Effector memory CD8-positive, alpha-beta T cell (primary cell): ENCODE measurements around the gene YIF1A.
"Not testable (repeated sequence)": the region's sequence is repeated elsewhere in the genome, so short reads cannot be mapped to it uniquely, and the experiment has no call there.

Source experiments
- ATAC-seq: fragments of 150-1000 bp; cut with Tn5 transposase; replicated peaks from 2 replicates; pipeline ENCODE4 v1.10.0; 2021; ENCODE audit warnings: mild to moderate bottlenecking, moderate library complexity
- DNase-seq, 3 experiments: peaks; one replicate each; pipeline ENCODE4 v3.0.0; 2021
- H3K27ac Mint-ChIP-seq, 2 donors: one replicate each; pipeline ENCODE4 v1.8.0; 2022; ENCODE audit warnings: mild to moderate bottlenecking in 2 of 2, mixed read lengths in 2 of 2, moderate library complexity in 2 of 2
- H3K27me3 Mint-ChIP-seq, 2 donors: one replicate each; pipeline ENCODE4 v1.8.0; 2022; ENCODE audit warnings: mixed read lengths in 2 of 2
- H3K36me3 Mint-ChIP-seq: one replicate; pipeline ENCODE4 v1.8.0; 2022; ENCODE audit warnings: mild to moderate bottlenecking, moderate library complexity, mixed read lengths; ENCODE audit not compliant: insufficient read depth
- H3K4me1 Mint-ChIP-seq, 2 donors: one replicate each; pipeline ENCODE4 v1.8.0; 2022; ENCODE audit warnings: low read depth in 2 of 2, mixed read lengths in 2 of 2
- H3K4me3 Mint-ChIP-seq, 2 donors: one replicate each; pipeline ENCODE4 v1.8.0; 2022; ENCODE audit warnings: mild to moderate bottlenecking in 2 of 2, mixed read lengths in 2 of 2, moderate library complexity in 2 of 2
- H3K9me3 Mint-ChIP-seq, 2 donors: one replicate each; pipeline ENCODE4 v1.8.0; 2022; ENCODE audit warnings: mixed read lengths in 2 of 2

YIF1A gene

GRCh38 chr11:66262191-66262590, 26.8 kb downstream of the YIF1A start:
- H3K36me3 Mint-ChIP-seq = peaks cover 67% of the 10 kb centered on the region
- peaks cover 18 to 19% of the 10 kb centered on the region in 2 donors for H3K4me1 Mint-ChIP-seq
- H3K4me3 Mint-ChIP-seq = no peak overlapping the region
- H3K27me3 Mint-ChIP-seq = no peaks in the 10 kb centered on the region
- no peak for ATAC-seq
- DNase-seq = no peak
- H3K27ac Mint-ChIP-seq = no peak overlapping the region
- no peaks in the 10 kb centered on the region for H3K9me3 Mint-ChIP-seq

GRCh38 chr11:66261578-66261977, 27.4 kb downstream of the YIF1A start:
- H3K27ac Mint-ChIP-seq = peak overlapping the region in 1 of 2 donors; percentile 78
- peaks cover 18 to 20% of the 10 kb centered on the region in 2 donors for H3K4me1 Mint-ChIP-seq
- H3K4me3 Mint-ChIP-seq = no peak overlapping the region
- H3K36me3 Mint-ChIP-seq = peaks cover 68% of the 10 kb centered on the region
- DNase-seq (no peak), ATAC-seq (no peak)
- no peaks in the 10 kb centered on the region for H3K9me3 Mint-ChIP-seq
- H3K27me3 Mint-ChIP-seq = no peaks in the 10 kb centered on the region

GRCh38 chr11:66259956-66260355, 29.0 kb downstream of the YIF1A start:
- H3K4me3 Mint-ChIP-seq = no peak overlapping the region

GRCh38 chr11:66259225-66259624, 29.7 kb downstream of the YIF1A start:
- DNase-seq = no peak
- Mint-ChIP-seq H3K4me1 (peaks cover 24 to 25% of the 10 kb centered on the region in 2 donors), H3K27me3 (no peaks in the 10 kb centered on the region), H3K36me3 (peaks cover 65% of the 10 kb centered on the region), H3K4me3 (peak overlapping the region; percentile 21 to 83), H3K9me3 (no peaks in the 10 kb centered on the region), H3K27ac (peak overlapping the region; percentile 92 to 97)
- ATAC-seq = no peak

More at GRCh38 chr11:66259956-66260355, 29.0 kb downstream of the YIF1A start:
- Mint-ChIP-seq H3K36me3 (peaks cover 70% of the 10 kb centered on the region), H3K9me3 (no peaks in the 10 kb centered on the region), H3K27me3 (no peaks in the 10 kb centered on the region), H3K27ac (peak overlapping the region in 1 of 2 donors; percentile 97), H3K4me1 (peaks cover 24 to 25% of the 10 kb centered on the region in 2 donors)
- DNase-seq = no peak
- ATAC-seq = no peak

GRCh38 chr11:66258473-66258893, 30.5 kb downstream of the YIF1A start:
- Mint-ChIP-seq H3K36me3 (peaks cover 67% of the 10 kb centered on the region), H3K4me1 (peaks cover 24 to 25% of the 10 kb centered on the region in 2 donors), H3K4me3 (peak overlapping the region; percentile 83 to 86), H3K9me3 (no peaks in the 10 kb centered on the region), H3K27ac (peak overlapping the region; percentile 92 to 97), H3K27me3 (no peaks in the 10 kb centered on the region)
- no peak for DNase-seq
- no peak for ATAC-seq

GRCh38 chr11:66253081-66253480, 35.9 kb downstream of the YIF1A start:
- Mint-ChIP-seq H3K27ac (peak overlapping the region; percentile 68 to 91), H3K4me1 (peaks cover 10 to 16% of the 10 kb centered on the region in 2 donors), H3K4me3 (peak overlapping the region in 1 of 2 donors; percentile 41), H3K36me3 (peaks cover 50% of the 10 kb centered on the region)
- not testable (repeated sequence) for DNase-seq, H3K27me3 Mint-ChIP-seq, ATAC-seq, H3K9me3 Mint-ChIP-seq

- Mint-ChIP-seq H3K9me3 (no peaks in the 10 kb centered on the region), H3K4me1 (peaks cover 8 to 13% of the 10 kb centered on the region in 2 donors), H3K27ac (peak overlapping the region; percentile 68 to 91), H3K27me3 (no peaks in the 10 kb centered on the region), H3K4me3 (no peak overlapping the region), H3K36me3 (peaks cover 41% of the 10 kb centered on the region)
- no peak for ATAC-seq
- DNase-seq = no peak
Observed at GRCh38 chr11:66251809-66252208, 37.1 kb downstream of the YIF1A start.

- no peak for ATAC-seq
- no peaks in the 10 kb centered on the region for H3K9me3 Mint-ChIP-seq
- H3K4me1 Mint-ChIP-seq = peaks cover 2 to 5% of the 10 kb centered on the region in 2 donors
- H3K36me3 Mint-ChIP-seq = peaks cover 39% of the 10 kb centered on the region
- H3K27ac Mint-ChIP-seq = peak overlapping the region in 1 of 2 donors; percentile 23
- H3K27me3 Mint-ChIP-seq = no peaks in the 10 kb centered on the region
- no peak for DNase-seq
- H3K4me3 Mint-ChIP-seq = no peak overlapping the region
Observed at GRCh38 chr11:66248903-66249302, 40.0 kb downstream of the YIF1A start.

- Mint-ChIP-seq H3K27me3 (no peaks in the 10 kb centered on the region), H3K27ac (peak overlapping the region in 1 of 2 donors; percentile 91), H3K4me1 (peaks cover 3 to 8% of the 10 kb centered on the region in 2 donors), H3K36me3 (peaks cover 32% of the 10 kb centered on the region), H3K9me3 (no peaks in the 10 kb centered on the region), H3K4me3 (no peak overlapping the region)
- ATAC-seq (no peak), DNase-seq (no peak)
Observed at GRCh38 chr11:66247801-66248200, 41.1 kb downstream of the YIF1A start.

- H3K4me3 Mint-ChIP-seq = no peak overlapping the region
- no peaks in the 10 kb centered on the region for H3K9me3 Mint-ChIP-seq
- H3K36me3 Mint-ChIP-seq = peaks cover 31% of the 10 kb centered on the region
- H3K27ac Mint-ChIP-seq = peak overlapping the region; percentile 79 to 91
- no peaks in the 10 kb centered on the region for H3K27me3 Mint-ChIP-seq
- peaks cover 3 to 8% of the 10 kb centered on the region in 2 donors for H3K4me1 Mint-ChIP-seq
- DNase-seq = no peak
- ATAC-seq = no peak
Observed at GRCh38 chr11:66247295-66247694, 41.6 kb downstream of the YIF1A start.

- DNase-seq = no peak
- Mint-ChIP-seq H3K36me3 (peaks cover 29% of the 10 kb centered on the region), H3K9me3 (no peaks in the 10 kb centered on the region), H3K4me1 (peaks cover 3% of the 10 kb centered on the region in 2 donors), H3K27me3 (no peaks in the 10 kb centered on the region), H3K4me3 (no peak overlapping the region), H3K27ac (peak overlapping the region; percentile 41 to 51)
- ATAC-seq = no peak
Observed at GRCh38 chr11:66243782-66244535, 45.0 kb downstream of the YIF1A start.

GRCh38 chr11:66242095-66242765, 46.7 kb downstream of the YIF1A start:
- Mint-ChIP-seq H3K4me1 (peaks cover 6 to 8% of the 10 kb centered on the region in 2 donors), H3K27ac (peak overlapping the region in 1 of 2 donors; percentile 83), H3K27me3 (no peaks in the 10 kb centered on the region), H3K9me3 (no peaks in the 10 kb centered on the region), H3K4me3 (no peak overlapping the region), H3K36me3 (peaks cover 27% of the 10 kb centered on the region)
- DNase-seq = no peak
- no peak for ATAC-seq

- H3K4me1 Mint-ChIP-seq = peaks cover 7 to 8% of the 10 kb centered on the region in 2 donors
- H3K4me3 Mint-ChIP-seq = no peak overlapping the region
- no peaks in the 10 kb centered on the region for H3K9me3 Mint-ChIP-seq
- H3K27me3 Mint-ChIP-seq = no peaks in the 10 kb centered on the region
- H3K27ac Mint-ChIP-seq = peak overlapping the region; percentile 83
- DNase-seq (no peak), ATAC-seq (no peak)
- H3K36me3 Mint-ChIP-seq = peaks cover 34% of the 10 kb centered on the region
Observed at GRCh38 chr11:66240781-66241136, 48.2 kb downstream of the YIF1A start.
